Fibroblast of lung (primary cell): ENCODE measurements around the gene GNG12. TPM values are rescaled to one million over a fixed set of nuclear protein-coding genes. Genes with fewer than 3 reads are reported as not detected.

Experiments
- DNase-seq, 2 donors: peaks; one replicate each; pipeline versions ENCODE4 v3.0.0 to v3.0.0-alpha.2; 2010; ENCODE audit warnings: low read depth in 2 of 2
- H2AFZ ChIP-seq: 2 replicates; pipeline ENCODE4 v1.5.1; 2012; ENCODE audit warnings: low read length, control low read depth, inconsistent platforms
- H3K27ac ChIP-seq: 2 replicates; pipeline ENCODE4 v1.5.1; 2011; ENCODE audit warnings: low read length, control low read depth; ENCODE audit not compliant: insufficient read depth
- H3K27me3 ChIP-seq: 2 replicates; pipeline ENCODE4 v1.5.1; 2011; ENCODE audit warnings: mild to moderate bottlenecking, low read length; ENCODE audit not compliant: control insufficient read depth, insufficient read depth
- H3K36me3 ChIP-seq: 2 replicates; pipeline ENCODE4 v1.5.1; 2011; ENCODE audit warnings: low read length; ENCODE audit not compliant: control insufficient read depth, insufficient read depth
- H3K4me1 ChIP-seq: 2 replicates; pipeline ENCODE4 v1.5.1; 2011; ENCODE audit warnings: low read length; ENCODE audit not compliant: control insufficient read depth, insufficient read depth; ENCODE audit errors: extremely low read depth
- H3K4me2 ChIP-seq: 2 replicates; pipeline ENCODE4 v1.5.1; 2011; ENCODE audit warnings: low read length, control low read depth; ENCODE audit not compliant: insufficient read depth; ENCODE audit errors: extremely low read depth
- H3K4me3 ChIP-seq, 4 experiments: fragments of 200-600 bp in 1 of 4; sonication (generic) in 1 of 4; replicated peaks in 1 of 4; 2 replicates each; pipeline ENCODE4 v1.5.1; 2011 to 2016; ENCODE audit warnings: low read length in 4 of 4, low read depth in 3 of 4, mild to moderate bottlenecking in 3 of 4, control low read depth in 2 of 4, inconsistent platforms in 1 of 4, mixed read lengths in 1 of 4; ENCODE audit not compliant: insufficient read depth in 1 of 4; ENCODE audit errors: control extremely low read depth in 1 of 4
- H3K79me2 ChIP-seq: 2 replicates; pipeline ENCODE4 v1.5.1; 2012; ENCODE audit warnings: mild to moderate bottlenecking, low read length, inconsistent platforms; ENCODE audit not compliant: control insufficient read depth, insufficient read depth
- H3K9ac ChIP-seq: 2 replicates; pipeline ENCODE4 v1.5.1; 2011; ENCODE audit warnings: mild to moderate bottlenecking, low read length, control low read depth; ENCODE audit not compliant: insufficient read depth
- H3K9me3 ChIP-seq: 2 replicates; pipeline ENCODE4 v1.5.1; 2012; ENCODE audit warnings: low read depth, low read length; ENCODE audit not compliant: control insufficient read depth, insufficient read depth
- H4K20me1 ChIP-seq: 2 replicates; pipeline ENCODE4 v1.5.1; 2011; ENCODE audit warnings: low read length; ENCODE audit not compliant: control insufficient read depth, insufficient read depth; ENCODE audit errors: extremely low read depth
- EZH2 ChIP-seq: IDR thresholded peaks from 2 replicates; pipeline ENCODE4 v1.5.1; 2012; ENCODE audit warnings: low read length, control low read depth, mild to moderate bottlenecking; ENCODE audit errors: missing control alignments
- polyA plus RNA-seq, 2 donors: library from polyadenylated mRNA; depleted of rRNA in 1 of 2; stranded (reverse) in 1 of 2; unstranded in 1 of 2; fragments of >200 nt; gene quantifications; 2 replicates each; pipeline ENCODE4 v1.2.1, GENCODE V29; 2011 to 2012; ENCODE audit warnings: missing spikeins in 1 of 2
- total RNA-seq: library from RNA; depleted of rRNA; stranded (reverse); fragments of >200 nt; gene quantifications from 2 replicates; pipeline ENCODE4 v1.2.1, GENCODE V29; 2014
- TF ChIP-seq, protein P1 (sequence below), 2 donors: IDR thresholded peaks in 1 of 2; conservative IDR thresholded peaks in 1 of 2; 1 replicate in 1 of 2; 2 replicates in 1 of 2; pipeline ENCODE4 v1.5.1; 2011 to 2012; ENCODE audit warnings: low read length in 2 of 2, control low read depth in 1 of 2, inconsistent platforms in 1 of 2, low read depth in 1 of 2, mild to moderate bottlenecking in 1 of 2

Gene GNG12
- total and polyA plus RNA-seq, 2 donors (not counting 1 experiment from before 2014, with no cell fraction given): 127 to 241 TPM

DNA sequence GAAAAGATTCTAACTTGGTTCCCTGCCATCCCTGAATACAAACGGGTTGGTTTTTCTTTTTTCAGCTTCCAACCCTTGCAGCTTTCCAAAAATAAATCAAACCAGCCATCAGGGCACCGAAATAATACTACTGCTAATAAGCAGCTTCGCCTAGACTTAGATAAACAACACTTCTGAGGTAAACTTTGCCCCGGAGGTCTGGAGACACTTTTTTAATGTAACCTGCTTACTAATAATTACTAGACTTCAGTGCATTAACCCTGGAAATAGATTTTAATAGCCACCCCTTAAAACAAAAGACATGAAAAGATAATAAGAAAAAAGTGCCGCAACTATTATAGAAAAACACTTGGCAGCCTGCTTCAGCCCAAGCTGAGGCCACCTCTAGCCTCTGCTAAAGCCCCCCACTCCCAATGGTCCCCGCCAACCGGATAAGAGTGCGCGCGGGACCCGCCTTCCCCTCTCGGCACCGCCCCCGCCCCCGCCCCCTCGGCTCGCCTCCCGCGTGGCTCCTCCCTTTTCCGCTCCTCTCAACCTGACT, 148.7 kb downstream of the GNG12 start:
- H3K4me3 ChIP-seq: peak overlapping the region; percentile 35 to 97 (median 62)
- no peaks in the 10 kb centered on the region for H3K27me3 ChIP-seq
- peaks cover 27% of the 10 kb centered on the region for H3K79me2 ChIP-seq
- H4K20me1 ChIP-seq: no peaks in the 10 kb centered on the region
- no peak for TF ChIP-seq EZH2
- TF ChIP-seq, protein P1, sequence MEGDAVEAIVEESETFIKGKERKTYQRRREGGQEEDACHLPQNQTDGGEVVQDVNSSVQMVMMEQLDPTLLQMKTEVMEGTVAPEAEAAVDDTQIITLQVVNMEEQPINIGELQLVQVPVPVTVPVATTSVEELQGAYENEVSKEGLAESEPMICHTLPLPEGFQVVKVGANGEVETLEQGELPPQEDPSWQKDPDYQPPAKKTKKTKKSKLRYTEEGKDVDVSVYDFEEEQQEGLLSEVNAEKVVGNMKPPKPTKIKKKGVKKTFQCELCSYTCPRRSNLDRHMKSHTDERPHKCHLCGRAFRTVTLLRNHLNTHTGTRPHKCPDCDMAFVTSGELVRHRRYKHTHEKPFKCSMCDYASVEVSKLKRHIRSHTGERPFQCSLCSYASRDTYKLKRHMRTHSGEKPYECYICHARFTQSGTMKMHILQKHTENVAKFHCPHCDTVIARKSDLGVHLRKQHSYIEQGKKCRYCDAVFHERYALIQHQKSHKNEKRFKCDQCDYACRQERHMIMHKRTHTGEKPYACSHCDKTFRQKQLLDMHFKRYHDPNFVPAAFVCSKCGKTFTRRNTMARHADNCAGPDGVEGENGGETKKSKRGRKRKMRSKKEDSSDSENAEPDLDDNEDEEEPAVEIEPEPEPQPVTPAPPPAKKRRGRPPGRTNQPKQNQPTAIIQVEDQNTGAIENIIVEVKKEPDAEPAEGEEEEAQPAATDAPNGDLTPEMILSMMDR (conservative IDR thresholded peaks at IDR 0.05 in 1 of 2, IDR thresholded peaks at IDR 0.05 in 1 of 2; ENCODE audit: low read depth in 1 of 2, low read length in 2 of 2): no peak
- peak overlapping the region; percentile 82 for H3K27ac ChIP-seq
- no peak for DNase-seq
- peak overlapping the region; percentile 26 for H3K9ac ChIP-seq
- H3K4me2 ChIP-seq: peak overlapping the region; percentile 91
- H3K36me3 ChIP-seq: peaks cover 6% of the 10 kb centered on the region
- peak overlapping the region; percentile 34 for H2AFZ ChIP-seq
- no peaks in the 10 kb centered on the region for H3K9me3 ChIP-seq
- H3K4me1 ChIP-seq: peaks cover 15% of the 10 kb centered on the region

DNA sequence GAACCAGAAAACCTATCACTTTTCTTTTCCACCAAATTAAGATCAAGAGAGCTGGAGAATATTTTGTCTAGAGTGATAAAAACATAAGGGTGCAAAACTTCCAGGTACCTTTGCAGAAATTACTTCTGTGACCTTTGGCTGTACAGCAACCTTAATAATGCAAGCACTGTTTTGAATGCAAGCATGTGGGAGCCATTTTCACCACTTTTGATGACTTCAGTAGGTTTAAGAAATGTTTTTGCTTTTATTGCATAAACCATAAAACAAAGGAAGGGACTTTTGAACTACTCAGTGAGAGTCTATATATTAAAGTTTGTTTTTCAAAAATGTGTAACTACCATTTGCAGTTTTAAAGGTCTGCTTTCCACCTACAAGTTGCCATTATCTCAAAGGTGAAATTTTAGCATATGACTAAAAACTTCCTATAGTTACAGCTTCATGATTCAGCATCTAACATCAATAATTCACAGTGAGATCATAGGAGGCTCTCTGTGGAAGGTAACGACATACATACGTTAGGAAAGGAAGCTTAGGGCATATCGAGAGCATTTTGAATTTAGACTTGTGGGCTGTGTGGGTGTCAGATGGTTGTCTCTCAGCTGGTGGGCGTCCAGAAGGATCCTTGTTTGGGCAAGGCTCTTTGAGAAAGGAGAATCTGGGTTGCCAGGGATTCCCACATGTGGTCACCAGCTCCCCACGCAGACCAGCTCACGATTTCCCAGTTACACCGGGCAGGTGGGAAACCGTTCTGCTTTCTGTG, 149.3 kb downstream of the GNG12 start:
- H3K27ac ChIP-seq: peak overlapping the region; percentile 82
- DNase-seq: peak; percentile 30 to 76
- H3K9ac ChIP-seq: peak overlapping the region; percentile 26
- H3K4me3 ChIP-seq: peak overlapping the region; percentile 35 to 97 (median 62)
- H3K4me1 ChIP-seq: peaks cover 15% of the 10 kb centered on the region
- peaks cover 27% of the 10 kb centered on the region for H3K79me2 ChIP-seq
- peak overlapping the region; percentile 91 for H3K4me2 ChIP-seq
- TF ChIP-seq EZH2: no peak
- TF ChIP-seq, protein P1 (conservative IDR thresholded peaks at IDR 0.05 in 1 of 2, IDR thresholded peaks at IDR 0.05 in 1 of 2; ENCODE audit: low read depth in 1 of 2, low read length in 2 of 2): no peak
- H3K36me3 ChIP-seq: peaks cover 6% of the 10 kb centered on the region
- H3K9me3 ChIP-seq: no peaks in the 10 kb centered on the region
- H3K27me3 ChIP-seq: no peaks in the 10 kb centered on the region
- H2AFZ ChIP-seq: peak overlapping the region; percentile 34
- H4K20me1 ChIP-seq: no peaks in the 10 kb centered on the region

DNA sequence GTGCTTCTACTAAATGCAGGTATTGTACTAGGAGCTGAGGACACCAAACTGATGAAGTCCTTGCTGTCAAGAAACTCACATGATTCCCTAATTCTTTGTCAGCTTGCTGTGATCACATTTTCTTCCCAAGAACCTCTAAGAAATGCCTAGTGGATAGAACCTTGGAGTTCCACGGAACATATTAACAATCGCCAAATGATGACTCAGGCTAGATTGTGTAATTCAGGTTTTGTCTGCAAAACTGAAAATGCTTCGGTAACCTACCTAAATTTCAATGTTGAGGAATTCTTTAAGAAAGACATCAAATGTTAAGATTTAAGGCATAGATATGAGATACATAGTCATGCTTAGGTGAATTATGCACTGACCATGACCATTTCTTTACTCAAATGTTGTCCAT, 150.0 kb downstream of the GNG12 start:
- H3K4me1 ChIP-seq: peaks cover 13% of the 10 kb centered on the region
- H4K20me1 ChIP-seq: no peaks in the 10 kb centered on the region
- peak overlapping the region; percentile 23 to 70 (median 39) for H3K4me3 ChIP-seq
- no peak overlapping the region for H2AFZ ChIP-seq
- TF ChIP-seq, protein P1 (conservative IDR thresholded peaks at IDR 0.05 in 1 of 2, IDR thresholded peaks at IDR 0.05 in 1 of 2; ENCODE audit: low read depth in 1 of 2, low read length in 2 of 2): no peak
- no peak for TF ChIP-seq EZH2
- H3K4me2 ChIP-seq: peak overlapping the region; percentile 91
- peaks cover 25% of the 10 kb centered on the region for H3K79me2 ChIP-seq
- H3K9me3 ChIP-seq: no peaks in the 10 kb centered on the region
- peak overlapping the region; percentile 82 for H3K27ac ChIP-seq
- H3K27me3 ChIP-seq: no peaks in the 10 kb centered on the region
- peak; percentile 75 to 87 for DNase-seq
- peaks cover 3% of the 10 kb centered on the region for H3K36me3 ChIP-seq
- H3K9ac ChIP-seq: no peak overlapping the region
